Left lung (tissue), 10 donors: ENCODE data around the gene LRRC73. TPM values are rescaled to one million over a fixed set of nuclear protein-coding genes. Genes with fewer than 3 reads are reported as not detected.

ENCODE experiments used
- ATAC-seq: fragments of 200-7000 bp; cut with Tn5 transposase; one replicate; pipeline ENCODE4 v1.9.1; 2020; ENCODE audit warnings: moderate library complexity
- DNase-seq, 4 donors: peaks; one replicate each; pipeline ENCODE4 v3.0.0-alpha.2; 2013 to 2020
- H3K27ac ChIP-seq, 2 donors: fragments of 200-600 bp; sonication (generic) in 1 of 2; one replicate each; pipeline versions ENCODE4 v1.5.0 to v1.8.0; 2020 to 2021
- H3K27me3 ChIP-seq, 2 donors: fragments of 200-600 bp; sonication (generic) in 1 of 2; one replicate each; pipeline versions ENCODE4 v1.5.0 to v1.8.0; 2020 to 2021
- H3K36me3 ChIP-seq, 2 donors: fragments of 200-600 bp; sonication (generic) in 1 of 2; one replicate each; pipeline versions ENCODE4 v1.5.0 to v1.8.0; 2020 to 2021
- H3K4me1 ChIP-seq, 2 donors: fragments of 200-600 bp; one replicate each; pipeline ENCODE4 v1.8.0; 2021
- H3K4me3 ChIP-seq, 2 donors: fragments of 200-600 bp; sonication (generic) in 1 of 2; one replicate each; pipeline versions ENCODE4 v1.5.0 to v1.8.0; 2020 to 2021; ENCODE audit warnings: mild to moderate bottlenecking in 1 of 2
- H3K9me3 ChIP-seq, 2 donors: fragments of 200-600 bp; sonication (generic) in 1 of 2; one replicate each; pipeline versions ENCODE4 v1.5.0 to v1.8.0; 2020 to 2021
- CTCF ChIP-seq, 2 donors: fragments of 200-600 bp; sonication (generic) in 1 of 2; IDR thresholded peaks; one replicate each; pipeline versions ENCODE4 v1.5.0 to v1.8.0; 2021; ENCODE audit warnings: antibody characterized with exemption in 2 of 2
- intact Hi-C, 2 donors: fragments of 100-400 bp; cut with DNase I; formaldehyde crosslinking; loops; one replicate each; pipeline versions ENCODE4 v1.11.2 to v1.14.2; 2022
- polyA plus RNA-seq, 6 donors: library from polyadenylated mRNA; unstranded; fragments of 120-200 nt; gene quantifications; one replicate each; pipeline ENCODE4 v1.2.1, GENCODE V29; 2013; ENCODE audit not compliant: insufficient read length in 6 of 6
- total RNA-seq, 2 donors: library from RNA; stranded (reverse); fragmentation: NEBNext Ultra II Directional; extraction: Animal tissue kit (Norgen Biotek cat#: 25700); gene quantifications; one replicate each; pipeline ENCODE4 v1.2.1, GENCODE V29; 2021
- donor health status: DM: no; HTN: yes; CAD: no.
- donor health status: DM: no; HTN: no; CAD: no.

Gene LRRC73
- total and polyA plus RNA-seq, 8 donors: 0.30 to 1.5 (median 0.60) TPM

GRCh38 chr6:43506667-43507471 is 3.3 kb downstream of the LRRC73 start:
- intact Hi-C loops: loop anchor here (5.0 to 10.0 kb wide), 3 partner anchors 52 to 242 kb away; partner anchors contain the start of gene DLK2 (in 1 of the 2)
- peak; percentile 92 to 99 for TF ChIP-seq CTCF (IDR thresholded peaks at IDR 0.05)
- Histone ChIP-seq H3K4me3 (no peak overlapping the region), H3K27me3 (peaks cover 0 to 31% of the 10 kb centered on the region in 2 donors), H3K36me3 (peaks cover 0 to 57% of the 10 kb centered on the region in 2 donors), H3K9me3 (no peaks in the 10 kb centered on the region), H3K4me1 (peaks cover 10 to 30% of the 10 kb centered on the region in 2 donors), H3K27ac (no peak overlapping the region)
- DNase-seq (peak in 3 of 4 donors; percentile 73 to 87 (median 75)), ATAC-seq (peak; percentile 74)

- Histone ChIP-seq H3K27ac (no peak overlapping the region), H3K4me1 (peaks cover 10 to 29% of the 10 kb centered on the region in 2 donors), H3K27me3 (peaks cover 0 to 31% of the 10 kb centered on the region in 2 donors), H3K36me3 (peaks cover 0 to 53% of the 10 kb centered on the region in 2 donors), H3K9me3 (no peaks in the 10 kb centered on the region), H3K4me3 (no peak overlapping the region)
- intact Hi-C loops: loop anchor here (5.0 to 10.0 kb wide), 3 partner anchors 51 to 241 kb away; partner anchors contain the start of gene DLK2 (in 1 of the 2)
- DNase-seq: no peak
- no peak for ATAC-seq
- TF ChIP-seq CTCF (IDR thresholded peaks at IDR 0.05): no peak
Measured at GRCh38 chr6:43506171-43506570, 4.0 kb downstream of the LRRC73 start.

DNA sequence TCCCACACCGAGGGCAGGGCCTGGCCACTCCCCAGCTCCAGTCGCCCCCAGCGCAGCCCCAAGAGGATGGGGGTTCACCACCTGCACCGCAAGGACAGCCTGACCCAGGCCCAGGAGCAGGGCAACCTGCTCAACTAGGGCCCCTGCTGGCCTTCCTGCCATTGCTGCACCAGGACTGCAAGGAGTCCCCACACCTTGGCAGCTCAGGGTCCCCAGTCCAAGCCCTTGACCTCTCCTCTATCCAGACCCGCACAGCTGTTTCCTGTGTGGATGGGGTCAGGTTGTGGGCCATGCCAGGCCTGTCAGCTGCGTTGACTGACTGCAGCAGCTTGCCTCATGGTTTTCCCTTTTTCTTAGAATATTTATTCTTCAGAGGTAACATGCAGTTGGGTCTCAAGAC is 4.4 kb downstream of the LRRC73 start:
- H3K27me3 ChIP-seq: peaks cover 0 to 31% of the 10 kb centered on the region in 2 donors
- H3K4me3 ChIP-seq: no peak overlapping the region
- H3K27ac ChIP-seq: no peak overlapping the region
- H3K4me1 ChIP-seq: peaks cover 8 to 26% of the 10 kb centered on the region in 2 donors
- H3K9me3 ChIP-seq: no peaks in the 10 kb centered on the region
- H3K36me3 ChIP-seq: peaks cover 0 to 53% of the 10 kb centered on the region in 2 donors
- intact Hi-C loops: loop anchor here (5.0 to 10.0 kb wide), 3 partner anchors 51 to 241 kb away; partner anchors contain the start of gene DLK2 (in 1 of the 2)
- DNase-seq: no peak
- no peak for TF ChIP-seq CTCF (IDR thresholded peaks at IDR 0.05)
- ATAC-seq: no peak

DNA sequence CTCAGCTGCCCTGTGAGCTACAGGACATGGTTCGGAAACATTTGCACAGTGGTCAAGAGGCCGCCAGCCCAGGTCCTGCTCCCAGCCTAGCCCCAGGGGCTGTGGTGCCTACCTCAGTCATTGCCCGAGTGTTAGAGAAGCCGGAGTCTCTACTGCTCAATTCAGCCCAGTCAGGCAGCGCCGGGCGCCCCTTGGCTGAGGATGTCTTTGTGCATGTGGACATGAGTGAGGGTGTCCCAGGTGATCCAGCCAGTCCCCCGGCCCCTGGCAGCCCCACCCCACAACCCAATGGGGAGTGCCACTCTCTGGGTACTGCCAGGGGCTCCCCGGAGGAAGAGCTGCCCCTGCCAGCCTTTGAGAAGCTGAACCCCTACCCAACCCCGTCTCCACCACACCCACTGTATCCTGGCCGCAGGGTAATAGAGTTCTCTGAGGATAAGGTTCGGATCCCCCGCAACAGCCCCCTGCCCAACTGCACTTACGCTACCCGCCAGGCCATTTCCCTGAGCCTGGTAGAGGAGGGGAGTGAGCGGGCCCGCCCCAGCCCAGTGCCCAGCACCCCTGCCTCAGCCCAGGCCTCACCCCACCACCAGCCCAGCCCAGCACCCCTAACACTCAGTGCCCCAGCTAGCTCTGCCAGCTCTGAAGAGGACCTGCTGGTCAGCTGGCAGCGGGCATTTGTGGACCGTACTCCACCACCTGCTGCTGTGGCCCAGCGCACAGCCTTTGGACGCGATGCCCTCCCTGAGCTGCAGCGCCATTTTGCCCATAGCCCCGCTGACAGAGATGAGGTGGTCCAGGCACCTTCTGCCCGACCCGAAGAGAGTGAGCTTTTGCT is 5.2 kb downstream of the LRRC73 start:
- Histone ChIP-seq H3K4me1 (peaks cover 4 to 21% of the 10 kb centered on the region in 2 donors), H3K36me3 (peaks cover 0 to 59% of the 10 kb centered on the region in 2 donors), H3K27ac (no peak overlapping the region), H3K27me3 (peaks cover 0 to 26% of the 10 kb centered on the region in 2 donors), H3K4me3 (no peak overlapping the region), H3K9me3 (no peaks in the 10 kb centered on the region)
- TF ChIP-seq CTCF (IDR thresholded peaks at IDR 0.05): no peak
- intact Hi-C loops: loop anchor here (5.0 to 10.0 kb wide), 3 partner anchors 50 to 240 kb away; partner anchors contain the start of gene DLK2 (in 1 of the 2)
- DNase-seq (no peak), ATAC-seq (no peak)
